K562 (cell line): ENCODE results near the gene DEPP1. TPM values are rescaled to one million over a fixed set of nuclear protein-coding genes. Genes with fewer than 3 reads are reported as not detected.

ENCODE experiments used
- ATAC-seq: fragments of 200-7000 bp; cut with Tn5 transposase; 3 replicates; pipeline ENCODE4 v1.9.1; 2020; ENCODE audit warnings: moderate library complexity
- BruUV-seq: library from RNA; stranded (reverse); fragments of 400-500 nt; replicated peaks from 2 replicates; lab custom pipeline; 2021; lab: Mats Ljungman, UMichigan
- CTCF ChIA-PET: fragments of 300-600 bp; formaldehyde crosslinking; extraction: SDS; loops from one replicate; lab custom pipeline; 2021; ENCODE audit warnings: low intra/inter-chr PET ratio; lab: Yijun Ruan, JAX
- POLR2A ChIA-PET: fragments of 300-600, 350-650 bp; sonication (Branson Sonifier 250); formaldehyde crosslinking; extraction: SDS; loops from one replicate; lab custom pipeline; 2021; ENCODE audit warnings: antibody characterized with exemption, inconsistent platforms; lab: Yijun Ruan, JAX
- DNase-seq, 4 experiments: peaks; one replicate each; pipeline versions ENCODE4 v3.0.0 to v3.0.0-alpha.2; 2011 to 2018; ENCODE audit warnings: low spot score in 3 of 4, mixed read lengths in 3 of 4; ENCODE audit errors: extremely low read depth in 1 of 4
- FAIRE-seq: peaks from 2 replicates; lab custom pipeline; 2011; peaks lifted over from hg19 to GRCh38; lab: Jason Lieb, UNC
- H2AFZ ChIP-seq: 2 replicates; pipeline ENCODE4 v1.6.0; 2011; ENCODE audit warnings: low read depth, low read length, control low read depth, inconsistent platforms
- H3K27ac ChIP-seq: fragments of 200-600 bp; 3 replicates; pipeline ENCODE4 v1.8.0; 2011; ENCODE audit warnings: low read depth, mild to moderate bottlenecking, control low read depth, inconsistent platforms, low read length, moderate library complexity, mixed read lengths; ENCODE audit errors: extremely low read depth
- H3K27me3 ChIP-seq, 2 experiments: fragments of 300-600 bp in 1 of 2; 2 replicates in 1 of 2; 3 replicates in 1 of 2; pipeline versions ENCODE4 v1.6.0 to v1.8.0; 2011; ENCODE audit warnings: inconsistent platforms in 2 of 2, low read length in 2 of 2, mild to moderate bottlenecking in 1 of 2, mixed read lengths in 1 of 2, moderate library complexity in 1 of 2; ENCODE audit not compliant: control insufficient read depth in 2 of 2, insufficient read depth in 2 of 2
- H3K36me3 ChIP-seq: fragments of 300-600 bp; 3 replicates; pipeline ENCODE4 v1.8.0; 2011; ENCODE audit warnings: mild to moderate bottlenecking, low read length, inconsistent platforms; ENCODE audit not compliant: control insufficient read depth, insufficient read depth
- H3K4me1 ChIP-seq, 2 experiments: fragments of 200-600 bp in 1 of 2; replicated peaks in 1 of 2; 2 replicates in 1 of 2; 3 replicates in 1 of 2; pipeline versions ENCODE4 v1.5.1 to v1.8.0; 2011; ENCODE audit warnings: inconsistent platforms in 2 of 2, low read length in 2 of 2, mild to moderate bottlenecking in 1 of 2, mixed read lengths in 1 of 2, moderate library complexity in 1 of 2; ENCODE audit not compliant: control insufficient read depth in 2 of 2, insufficient read depth in 2 of 2
- H3K4me2 ChIP-seq: 2 replicates; pipeline ENCODE4 v1.6.1; 2011; ENCODE audit warnings: low read length, control low read depth, inconsistent platforms, mixed read lengths; ENCODE audit not compliant: insufficient read depth
- H3K4me3 ChIP-seq: fragments of 200-600 bp; sonication (generic), shearing (Covaris generic); 2 replicates; pipeline ENCODE4 v1.5.1; 2016; ENCODE audit warnings: control low read depth, inconsistent platforms
- H3K79me2 ChIP-seq: fragments of 200-600 bp; 3 replicates; pipeline ENCODE4 v1.8.0; 2011; ENCODE audit warnings: low read length, inconsistent platforms; ENCODE audit not compliant: control insufficient read depth, insufficient read depth
- H3K9ac ChIP-seq, 2 experiments: 2 replicates each; pipeline versions ENCODE4 v1.6.0 to v1.6.1; 2011; ENCODE audit warnings: low read depth in 2 of 2, low read length in 2 of 2, control low read depth in 1 of 2, inconsistent platforms in 1 of 2, mild to moderate bottlenecking in 1 of 2, mixed read lengths in 1 of 2; ENCODE audit not compliant: insufficient read depth in 1 of 2
- H3K9me1 ChIP-seq: one replicate; pipeline ENCODE4 v1.6.0; 2011; ENCODE audit warnings: inconsistent platforms, mild to moderate bottlenecking, low read length, moderate library complexity; ENCODE audit not compliant: control insufficient read depth, insufficient read depth
- H3K9me3 ChIP-seq: replicated peaks from 2 replicates; pipeline ENCODE4 v1.5.1; 2011; ENCODE audit warnings: low read depth, low read length, inconsistent platforms; ENCODE audit not compliant: control insufficient read depth, insufficient read depth
- H4K20me1 ChIP-seq: replicated peaks from 2 replicates; pipeline ENCODE4 v1.6.1; 2011; ENCODE audit warnings: low read length, inconsistent platforms, mixed read lengths; ENCODE audit not compliant: control insufficient read depth, insufficient read depth
- ATF7 ChIP-seq: fragments of 450-650 bp; IDR thresholded peaks from 2 replicates; pipeline ENCODE4 v1.7.1; 2014; ENCODE audit warnings: mild to moderate bottlenecking, moderate library complexity
- CBFA2T2 ChIP-seq: fragments of 450-650 bp; conservative IDR thresholded peaks from 2 replicates; pipeline ENCODE4 v1.6.1; 2017; ENCODE audit warnings: mild to moderate bottlenecking
- EGR1 ChIP-seq: fragments of 450-650 bp; conservative IDR thresholded peaks from 2 replicates; pipeline ENCODE4 v1.6.1; 2017; ENCODE audit warnings: mild to moderate bottlenecking
- KDM1A ChIP-seq, 2 experiments: fragments of 450-650 bp; IDR thresholded peaks; 2 replicates each; pipeline ENCODE4 v1.6.1; 2016; ENCODE audit warnings: mild to moderate bottlenecking in 2 of 2
- KLF1 ChIP-seq: fragments of 450-650 bp; IDR thresholded peaks from 2 replicates; pipeline ENCODE4 v1.6.1; 2016; ENCODE audit warnings: missing genetic modification characterization, missing compliant biosample characterization
- PCBP1 ChIP-seq: fragments of 200-400 bp; formaldehyde crosslinking; IDR thresholded peaks from 2 replicates; pipeline ENCODE4 v1.6.1; 2018; ENCODE audit warnings: mild to moderate bottlenecking, low read depth, low read length; ENCODE audit not compliant: poor library complexity, severe bottlenecking
- RFX7 ChIP-seq: fragments of 250-450 bp; sonication (Bioruptor Pico); IDR thresholded peaks from 2 replicates; pipeline ENCODE4 v1.5.1; 2021; ENCODE audit warnings: mild to moderate bottlenecking
- RNF2 ChIP-seq: sonication (generic); IDR thresholded peaks from 2 replicates; pipeline ENCODE4 v1.6.1; 2016
- SIRT6 ChIP-seq: IDR thresholded peaks from one replicate; pipeline ENCODE4 v1.6.1; 2012; ENCODE audit warnings: low read depth, mild to moderate bottlenecking, control low read depth, inconsistent platforms, low read length, moderate library complexity
- TAL1 ChIP-seq: fragments of 450-650 bp; IDR thresholded peaks from 2 replicates; pipeline ENCODE4 v1.6.1; 2016; ENCODE audit warnings: mild to moderate bottlenecking
- TSHZ1 ChIP-seq: fragments of 250-450 bp; sonication (Bioruptor Pico); IDR thresholded peaks from 2 replicates; pipeline ENCODE4 v1.4.0; 2020; ENCODE audit warnings: mild to moderate bottlenecking, moderate library complexity
- ZBTB17 ChIP-seq: fragments of 450-650 bp; formaldehyde crosslinking; IDR thresholded peaks from 2 replicates; pipeline ENCODE4 v1.4.0; 2020; ENCODE audit warnings: mild to moderate bottlenecking
- ZNF212 ChIP-seq: fragments of 450-650 bp; formaldehyde crosslinking; IDR thresholded peaks from 2 replicates; pipeline ENCODE4 v1.4.0; 2020; ENCODE audit warnings: mild to moderate bottlenecking
- ZNF717 ChIP-seq: fragments of 250-450 bp; sonication (Bioruptor Pico); IDR thresholded peaks from 2 replicates; pipeline ENCODE4 v1.5.0; 2021
- ZNF740 ChIP-seq, 3 experiments: fragments of 200-800 bp in 1 of 3; sonication (Bioruptor generic) in 1 of 3; sonication (generic) in 1 of 3; formaldehyde crosslinking in 1 of 3; IDR thresholded peaks; 2 replicates each; pipeline versions ENCODE4 v1.6.1 to v1.8.0; 2016 to 2022; ENCODE audit warnings: mild to moderate bottlenecking in 2 of 3, missing compliant biosample characterization in 2 of 3, missing genetic modification characterization in 2 of 3, missing genetic modification reagents in 1 of 3
- whole genome bisulfite sequencing: fragments of 100-300 bp; shearing (Covaris generic); methylation state at CpG from one replicate; pipeline ENCODE4 v1.1.6; 2016; ENCODE audit warnings: low coverage, mixed read lengths; ENCODE audit not compliant: insufficient coverage; ENCODE audit errors: missing lambda C conversion rate; 5-methylcytosine and 5-hydroxymethylcytosine counted together
- in situ Hi-C: fragments of 300-500 bp; cut with MboI; formaldehyde crosslinking; loops from 4 replicates; pipeline ENCODE4 v1.15.0; 2018; ENCODE audit warnings: inconsistent platforms, mixed read lengths
- intact Hi-C: fragments of 100-400 bp; cut with micrococcal nuclease; formaldehyde crosslinking; loops from 2 replicates; pipeline ENCODE4 v1.14.2; 2022
- polyA plus RNA-seq, 8 experiments: library from polyadenylated mRNA; depleted of rRNA in 4 of 8; stranded (reverse) in 5 of 8; unstranded in 3 of 8; fragments of >200 nt; fragmentation: Nextera tagmentation in 2 of 8; fragmentation: Illumina TruSeq in 1 of 8; extraction: Ambion mirVana in 2 of 8; extraction: Trizol in 1 of 8; gene quantifications; 2 replicates each; pipeline versions ENCODE4 v1.2.1 to v1.2.3, GENCODE V29; 2011 to 2014; ENCODE audit warnings: inconsistent platforms in 1 of 8, missing spikeins in 1 of 8
- total RNA-seq, 7 experiments: library from RNA; depleted of rRNA in 6 of 7; stranded (reverse); fragments of >200 nt in 6 of 7; fragmentation: Illumina TruSeq in 2 of 7; extraction: Trizol in 2 of 7; gene quantifications; 2 replicates each; pipeline versions ENCODE4 v1.2.1 to v1.2.3, GENCODE V29; 2011 to 2021; ENCODE audit warnings: low replicate concordance in 1 of 7
- TF ChIP-seq, protein P1 (sequence below), 2 experiments: fragments of 200-800 bp in 1 of 2; sonication (Bioruptor generic) in 1 of 2; sonication (generic) in 1 of 2; formaldehyde crosslinking in 1 of 2; IDR thresholded peaks in 1 of 2; conservative IDR thresholded peaks in 1 of 2; 2 replicates each; pipeline versions ENCODE4 v1.5.0 to v1.6.1; 2016 to 2020; ENCODE audit warnings: missing compliant biosample characterization in 1 of 2, missing genetic modification characterization in 1 of 2, missing genetic modification reagents in 1 of 2

The DEPP1 gene
- total and polyA plus RNA-seq, 9 of the 15 experiments (the other 6 are each of a cell fraction or from before 2014, with no cell fraction given), result 0.04 to 0.54 (median 0.20) TPM; not detected in 1

DNA sequence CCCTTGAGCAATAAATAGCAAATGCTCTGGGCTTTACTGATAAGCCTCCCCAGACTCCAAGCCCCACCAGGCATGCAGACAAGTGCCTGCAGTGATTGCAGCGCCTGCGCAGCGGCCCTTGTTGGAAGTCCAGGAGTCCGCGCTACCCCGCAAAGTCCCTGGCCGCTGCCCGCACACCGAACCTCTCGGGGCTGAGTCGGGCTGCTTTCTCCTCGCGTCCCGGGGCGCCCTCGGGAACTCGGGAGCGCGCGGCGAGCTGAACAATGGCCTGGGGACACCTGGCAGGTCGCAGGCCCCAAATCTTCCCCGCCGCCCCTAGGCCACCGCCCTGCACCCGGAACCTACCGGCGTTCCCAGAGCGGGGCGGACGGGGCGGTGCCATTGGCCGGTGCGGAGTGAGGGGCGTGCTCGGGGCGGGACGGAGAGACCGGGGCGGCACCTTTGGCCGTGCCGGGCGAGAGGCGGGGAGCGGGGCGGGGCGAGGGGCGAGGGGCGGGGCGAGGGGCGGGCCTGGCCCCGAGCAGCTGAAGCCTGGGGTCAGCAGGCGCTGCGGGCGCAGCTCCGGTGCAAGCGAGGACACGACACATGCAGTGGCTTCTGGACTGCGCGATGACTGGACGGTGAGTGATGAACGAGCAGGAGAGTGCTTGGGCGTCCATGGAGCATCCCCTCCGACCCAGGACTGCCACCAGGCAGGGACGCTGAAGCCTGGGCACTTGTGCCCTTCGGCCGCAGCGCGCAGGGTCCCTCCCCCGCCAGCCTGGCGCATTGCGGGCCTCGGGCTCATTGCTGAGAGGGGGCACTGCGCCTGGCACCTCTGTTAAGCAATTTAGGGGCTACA lies 19.1 kb downstream of the DEPP1 start, which contains the start of gene RASSF4:
Gene RASSF4, plus strand, starts transcription at position 556 of the 841 bp plus-strand sequence. CDS start 10,401 bp downstream, outside the sequence.
- no peaks in the 10 kb centered on the region for H3K9me3 ChIP-seq
- H3K27me3 ChIP-seq, result peaks cover 15 to 31% of the 10 kb centered on the region in 2 experiments; a peak in 4 of 5 replicates
- H3K4me3 ChIP-seq, result peak within 1 kb of the TSS; percentile 62
- H3K9ac ChIP-seq, result peak within 1 kb of the TSS in 1 of 2 experiments; percentile 90; a peak in 2 of 4 replicates
- DNase-seq (peak; percentile 91 to 100 (median 98)), ATAC-seq (peak; percentile 100), FAIRE-seq (no peak)
- no peaks in the 10 kb centered on the region for H3K79me2 ChIP-seq
- in situ Hi-C loops (no loop called here), intact Hi-C loops (no loop called here)
- TSS peak; percentile 89 for BruUV-seq
- ChIA-PET CTCF (no interaction called here), POLR2A (no interaction called here)
- peaks cover 8% of the 10 kb centered on the region; the same call in 1 of the 2 replicates for H4K20me1 ChIP-seq
- peaks cover 8 to 16% of the 10 kb centered on the region in 2 experiments; a peak in 4 of 5 replicates for H3K4me1 ChIP-seq
- peak within 1 kb of the TSS; percentile 79 for H3K4me2 ChIP-seq
- H3K36me3 ChIP-seq, result no peaks in the 10 kb centered on the region
- peak within 1 kb of the TSS; percentile 96 for H2AFZ ChIP-seq
- no peak within 1 kb of the TSS for H3K27ac ChIP-seq
- WGBS, result 4% methylated on average over 54 of the region's 74 CpGs
- peaks cover 4% of the 10 kb centered on the region for H3K9me1 ChIP-seq
- TF ChIP-seq EGR1, result no peak
- peak; percentile 58; the same call in 1 of the 2 replicates for TF ChIP-seq ZBTB17 (CRISPR knock-in tag)
- TF ChIP-seq, protein P1, sequence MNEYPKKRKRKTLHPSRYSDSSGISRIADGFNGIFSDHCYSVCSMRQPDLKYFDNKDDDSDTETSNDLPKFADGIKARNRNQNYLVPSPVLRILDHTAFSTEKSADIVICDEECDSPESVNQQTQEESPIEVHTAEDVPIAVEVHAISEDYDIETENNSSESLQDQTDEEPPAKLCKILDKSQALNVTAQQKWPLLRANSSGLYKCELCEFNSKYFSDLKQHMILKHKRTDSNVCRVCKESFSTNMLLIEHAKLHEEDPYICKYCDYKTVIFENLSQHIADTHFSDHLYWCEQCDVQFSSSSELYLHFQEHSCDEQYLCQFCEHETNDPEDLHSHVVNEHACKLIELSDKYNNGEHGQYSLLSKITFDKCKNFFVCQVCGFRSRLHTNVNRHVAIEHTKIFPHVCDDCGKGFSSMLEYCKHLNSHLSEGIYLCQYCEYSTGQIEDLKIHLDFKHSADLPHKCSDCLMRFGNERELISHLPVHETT (CRISPR knock-in tag; conservative IDR thresholded peaks at IDR 0.05 in 1 of 2, IDR thresholded peaks at IDR 0.05 in 1 of 2), result peak in 1 of 2 experiments; percentile 89; a peak in 2 of 4 replicates
- TF ChIP-seq TAL1, result peak; percentile 56
- TF ChIP-seq ZNF212 (CRISPR knock-in tag), result 0 out of 2 replicates have a peak, but pooled peaks have one; percentile 26
- no peak for TF ChIP-seq RFX7 (CRISPR knock-in tag)
- TF ChIP-seq KDM1A (IDR thresholded peaks at IDR 0.05), result peak; percentile 97
- TF ChIP-seq ZNF717 (CRISPR knock-in tag), result no peak
- TF ChIP-seq KLF1 (tag), result 0 out of 2 replicates have a peak, but pooled peaks have one; percentile 38
- TF ChIP-seq CBFA2T2, result peak; percentile 60; the same call in 1 of the 2 replicates
- peak; percentile 39 for TF ChIP-seq PCBP1
- TF ChIP-seq SIRT6, result no peak
- peak; percentile 52 for TF ChIP-seq ATF7
- TF ChIP-seq ZNF740 (CRISPR knock-in tag; IDR thresholded peaks at IDR 0.05), result peak; percentile 11; the same call in 1 of the 2 replicates
- TF ChIP-seq ZNF740 (tag; IDR thresholded peaks at IDR 0.05), result no peak
- TF ChIP-seq TSHZ1, result no peak
- peak; percentile 22; the same call in 1 of the 2 replicates for TF ChIP-seq RNF2
